Renal pelvis (tissue), 4 donors: ENCODE results near the gene OR56B4. TPM values are rescaled to one million over a fixed set of nuclear protein-coding genes. Genes with fewer than 3 reads are reported as not detected.
"Not testable (repeated sequence)": the region's sequence is repeated elsewhere in the genome, so short reads cannot be mapped to it uniquely, and the experiment has no call there.

Source experiments
- DNase-seq: peaks from one replicate; pipeline ENCODE4 v3.0.0-alpha.2; 2013
- polyA plus RNA-seq, 3 donors: library from polyadenylated mRNA; unstranded; fragments of 120-200 nt; gene quantifications; one replicate each; pipeline ENCODE4 v1.2.1, GENCODE V29; 2013; ENCODE audit not compliant: insufficient read length in 3 of 3

The OR56B4 gene
- polyA plus RNA-seq, 3 donors: 0.11 to 0.19 TPM; not detected in 1

DNA sequence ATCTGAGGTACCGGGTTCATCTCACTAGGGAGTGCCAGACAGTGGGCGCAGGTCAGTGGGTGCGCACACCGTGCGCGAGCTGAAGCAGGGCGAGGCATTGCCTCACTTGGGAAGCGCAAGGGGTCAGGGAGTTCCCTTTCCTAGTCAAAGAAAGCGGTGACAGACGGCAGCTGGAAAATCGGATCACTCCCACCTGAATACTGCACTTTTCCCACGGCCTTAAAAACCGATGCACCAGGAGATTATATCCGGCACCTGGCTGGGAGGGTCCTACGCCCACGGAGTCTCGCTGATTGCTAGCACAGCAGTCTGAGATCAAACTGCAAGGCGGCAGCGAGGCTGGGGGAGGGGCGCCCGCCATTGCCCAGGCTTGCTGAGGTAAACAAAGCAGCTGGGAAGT lies 36.3 kb downstream of the OR56B4 start:
- DNase-seq: not testable (repeated sequence)

DNA sequence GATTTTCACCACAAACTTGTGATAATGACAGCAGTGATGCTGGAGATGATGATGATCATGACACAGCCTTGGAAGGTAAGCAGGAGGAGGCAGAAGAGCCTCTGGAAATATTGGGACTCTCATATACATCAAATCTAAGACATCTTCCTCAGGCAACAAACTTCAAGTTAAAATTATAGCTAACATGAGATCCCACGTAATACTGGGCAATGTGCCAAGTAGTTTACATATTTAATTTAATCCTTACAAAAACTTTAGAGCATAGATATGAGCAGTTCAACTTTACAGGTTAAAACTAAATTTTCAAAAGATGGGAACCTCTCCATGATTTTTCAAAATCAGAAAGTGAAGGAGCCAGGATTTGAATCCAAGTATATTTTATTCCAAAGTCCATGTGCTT lies 43.6 kb downstream of the OR56B4 start:
- DNase-seq: no peak

DNA sequence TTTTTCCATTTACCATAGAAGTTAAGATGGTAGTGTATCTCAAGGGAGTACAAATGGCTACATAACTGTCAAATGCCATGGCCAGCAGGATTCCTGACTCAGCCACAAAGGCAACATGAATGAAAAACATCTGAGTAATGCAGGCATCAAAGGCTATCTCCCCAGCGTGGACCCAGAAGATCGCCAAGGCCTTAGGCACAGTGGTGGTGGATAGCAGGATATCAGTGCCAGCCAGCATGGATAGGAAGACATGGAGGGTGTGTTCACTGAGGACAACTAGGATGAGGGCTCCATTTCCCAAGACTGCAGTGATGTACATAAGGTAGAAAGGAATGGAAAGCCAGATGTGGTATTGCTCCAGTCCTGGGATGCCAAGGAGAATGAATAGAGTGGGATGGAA lies 44.6 kb downstream of the OR56B4 start:
- no peak for DNase-seq

DNA sequence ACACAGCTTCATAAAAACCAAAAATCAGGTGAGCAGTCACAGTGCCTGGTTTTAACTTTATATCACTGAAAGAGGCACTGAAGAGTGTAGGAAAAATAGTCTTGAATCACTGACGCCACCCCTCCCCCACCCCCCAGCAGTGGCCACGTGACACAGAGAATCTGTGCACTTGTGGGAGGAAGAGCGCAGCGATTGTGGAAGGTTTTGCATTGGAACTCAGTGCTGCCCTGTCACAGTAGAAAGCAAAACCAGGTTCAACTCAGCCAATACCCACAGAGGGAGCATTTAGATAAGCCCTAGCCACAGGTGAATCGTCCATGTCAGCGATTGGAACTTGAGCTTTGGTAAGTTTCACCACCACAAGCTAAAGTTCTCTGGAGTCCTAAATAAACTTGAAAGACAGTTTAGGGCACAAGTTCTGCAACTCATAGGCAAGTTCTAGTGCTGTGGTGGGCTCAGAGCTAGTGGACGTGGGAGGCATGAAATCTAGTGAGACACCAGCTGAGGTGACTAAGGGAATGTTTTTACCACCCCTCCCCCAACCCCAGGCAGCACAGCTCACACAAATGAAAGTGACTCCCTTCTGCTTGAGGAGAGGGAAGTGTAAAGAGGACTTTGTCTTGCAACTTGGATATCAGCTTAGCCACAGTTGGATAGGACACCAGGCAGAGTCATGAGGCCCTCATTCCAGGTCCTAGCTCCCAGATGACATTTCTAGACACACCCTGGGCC lies 49.3 kb downstream of the OR56B4 start:
- no peak for DNase-seq

Other genes with a start within 250 kb of the OR56B4 start
- gene OR52E8, start 250.0 kb upstream of the OR56B4 start, polyA plus RNA-seq: not detected
- not detected for gene OR52E4, start 227.1 kb upstream of the OR56B4 start, polyA plus RNA-seq
- gene OR52E5, start 214.5 kb upstream of the OR56B4 start, polyA plus RNA-seq: not detected
- gene OR56A3, start 165.4 kb upstream of the OR56B4 start, polyA plus RNA-seq: not detected
- not detected for gene OR56A5, start 139.2 kb upstream of the OR56B4 start, polyA plus RNA-seq
- not detected for gene OR52L1, start 120.7 kb upstream of the OR56B4 start, polyA plus RNA-seq
- gene OR56A4, start 100.7 kb upstream of the OR56B4 start, polyA plus RNA-seq: under 1 TPM; 0.04 to 0.12 (median 0.06) TPM
- not detected for gene OR56A1, start 76.9 kb upstream of the OR56B4 start, polyA plus RNA-seq
- gene OR52B2, start 62.6 kb downstream of the OR56B4 start, polyA plus RNA-seq: not detected
- under 1 TPM; 0.13 to 0.40 (median 0.26) TPM for gene OR52W1, start 91.5 kb downstream of the OR56B4 start, polyA plus RNA-seq
- gene C11orf42, start 97.9 kb downstream of the OR56B4 start, polyA plus RNA-seq: 1 to 10 TPM; 1.1 to 3.5 (median 2.5) TPM
- 10 to 100 TPM; 58.8 to 89.9 (median 72.2) TPM for gene FHIP1B, start 127.0 kb downstream of the OR56B4 start, polyA plus RNA-seq
- gene CNGA4, start 131.4 kb downstream of the OR56B4 start, polyA plus RNA-seq: under 1 TPM; 0.23 to 0.82 (median 0.44) TPM
- gene CCKBR, start 152.2 kb downstream of the OR56B4 start, polyA plus RNA-seq: under 1 TPM; 0.43 to 0.77 (median 0.68) TPM
- 10 to 100 TPM; 16.1 to 22.2 (median 20.9) TPM for gene CAVIN3, start 212.8 kb downstream of the OR56B4 start, polyA plus RNA-seq